ENCODE measurements around the gene STXBP6. TPM values are rescaled to one million over a fixed set of nuclear protein-coding genes. Genes with fewer than 3 reads are reported as not detected.

STXBP6 gene
- polyA plus RNA-seq, 3 donors = 8.1 to 9.9 (median 8.4) TPM

- DNase-seq (ENCODE audit: extremely low read depth in 1 of 11, low read depth in 9 of 11, low spot score in 4 of 11) = no peak
Observed at GRCh38 chr14:24881116-24881893, 168.6 kb downstream of the STXBP6 start.

- DNase-seq (ENCODE audit: extremely low read depth in 1 of 11, low read depth in 9 of 11, low spot score in 4 of 11) = no peak
Observed at GRCh38 chr14:24880689-24881088, 169.3 kb downstream of the STXBP6 start.

DNA sequence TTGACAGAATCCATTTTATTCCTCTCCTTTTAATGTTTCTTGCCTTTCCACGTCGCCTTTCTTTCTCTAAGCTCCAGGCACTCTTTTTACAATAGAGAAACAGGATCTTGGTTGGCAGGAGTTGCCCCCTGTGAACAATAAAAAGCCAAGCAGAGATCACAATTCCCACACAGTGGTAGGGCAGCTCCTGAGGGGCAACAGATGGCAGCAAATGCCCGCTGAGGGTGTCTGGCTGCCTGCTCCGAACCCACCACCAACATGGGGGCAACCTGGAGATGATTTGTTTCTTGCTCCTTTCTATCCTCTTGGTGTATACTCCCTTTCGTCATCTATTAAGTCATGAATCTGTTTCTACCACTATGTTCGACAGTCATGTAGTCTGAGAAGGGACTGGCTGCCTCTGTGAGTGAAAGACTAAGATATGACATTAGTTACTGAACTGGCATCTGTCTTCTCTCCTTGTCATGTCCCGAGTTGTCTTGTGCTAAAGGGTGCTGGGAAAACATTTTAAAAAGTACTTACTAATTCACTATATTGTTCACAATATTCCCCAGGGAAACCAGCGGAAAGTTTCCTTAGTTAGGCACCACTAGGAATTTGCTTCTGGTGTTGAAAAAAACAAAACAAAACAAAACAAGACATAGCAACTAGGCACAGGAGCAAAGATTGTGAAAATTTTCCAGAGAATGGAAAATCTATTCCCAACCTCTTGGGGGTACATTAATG is 170.1 kb downstream of the STXBP6 start:
- no peak for DNase-seq (ENCODE audit: extremely low read depth in 1 of 11, low read depth in 9 of 11, low spot score in 4 of 11)

- DNase-seq (ENCODE audit: extremely low read depth in 1 of 11, low read depth in 9 of 11, low spot score in 4 of 11) = no peak
Observed at GRCh38 chr14:24876996-24877395, 173.0 kb downstream of the STXBP6 start.

DNA sequence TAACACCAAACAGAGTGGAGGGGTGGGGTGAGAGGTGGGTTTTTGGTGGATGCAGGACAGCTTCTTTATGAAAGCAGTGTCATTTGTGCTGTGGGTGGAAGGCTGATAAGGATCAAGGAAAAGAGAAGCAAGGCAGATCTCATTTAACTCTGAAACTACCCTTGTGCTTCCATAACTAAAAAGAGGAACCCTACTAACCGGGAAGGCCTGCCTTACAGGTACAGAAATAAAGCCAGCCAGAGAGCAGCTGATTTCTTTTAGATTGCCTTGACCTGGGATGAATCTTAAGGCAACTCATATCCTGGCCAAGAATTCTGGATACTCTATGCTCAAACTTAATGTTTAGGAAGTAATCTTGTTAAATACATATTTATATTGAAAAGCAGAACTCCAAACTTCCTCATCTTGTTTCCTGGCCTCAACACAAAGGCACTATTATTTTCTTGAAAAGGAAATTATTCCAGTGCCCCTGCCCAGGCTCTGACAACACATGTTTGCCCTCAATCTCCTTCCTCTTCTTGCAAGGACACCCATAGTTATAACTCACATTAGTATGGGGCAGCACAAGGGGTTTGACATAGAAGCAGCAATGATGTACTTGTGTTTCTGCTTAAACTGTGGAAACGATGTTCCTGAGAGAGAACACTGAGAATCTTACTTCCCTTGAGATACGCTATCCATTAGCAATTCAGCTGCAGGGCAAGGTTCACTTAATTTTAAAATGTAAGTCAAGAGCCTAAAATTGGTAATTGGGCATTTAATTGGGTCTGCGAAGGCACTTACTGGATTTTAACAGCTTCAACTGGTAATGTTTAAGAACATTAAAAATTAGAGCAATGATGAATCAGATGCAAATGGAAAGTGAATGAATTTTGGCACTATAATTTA is 173.7 kb downstream of the STXBP6 start:
- no peak for DNase-seq (ENCODE audit: extremely low read depth in 1 of 11, low read depth in 9 of 11, low spot score in 4 of 11)

- DNase-seq (ENCODE audit: extremely low read depth in 1 of 11, low read depth in 9 of 11, low spot score in 4 of 11) = no peak
Observed at GRCh38 chr14:24875203-24875838, 174.6 kb downstream of the STXBP6 start.

GRCh38 chr14:24874514-24875202 is 175.3 kb downstream of the STXBP6 start:
- no peak for DNase-seq (ENCODE audit: extremely low read depth in 1 of 11, low read depth in 9 of 11, low spot score in 4 of 11)

GRCh38 chr14:24873551-24873950 is 176.4 kb downstream of the STXBP6 start:
- DNase-seq (ENCODE audit: extremely low read depth in 1 of 11, low read depth in 9 of 11, low spot score in 4 of 11) = no peak

- no peak for DNase-seq (ENCODE audit: extremely low read depth in 1 of 11, low read depth in 9 of 11, low spot score in 4 of 11)
Observed at GRCh38 chr14:24870949-24871701, 178.8 kb downstream of the STXBP6 start.

DNA sequence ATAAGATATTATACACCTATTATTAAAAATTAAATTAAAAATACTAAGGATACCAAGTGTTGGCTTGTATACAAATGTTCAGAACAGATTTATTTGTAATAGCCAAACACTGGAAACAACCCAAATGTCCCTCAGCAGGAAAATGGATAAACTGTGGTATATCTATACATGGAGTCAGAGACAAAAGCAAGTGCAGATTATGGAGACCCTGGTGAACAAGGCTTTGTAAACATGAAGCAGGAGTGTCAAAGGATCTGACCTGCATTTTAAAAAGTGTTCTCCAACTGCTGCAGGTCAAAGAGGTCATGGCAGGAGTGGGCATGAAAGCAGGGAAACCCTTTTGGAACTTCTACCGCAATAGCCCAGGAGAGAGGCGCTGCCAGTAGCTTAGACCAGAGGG is 181.6 kb downstream of the STXBP6 start:
- DNase-seq (ENCODE audit: extremely low read depth in 1 of 11, low read depth in 9 of 11, low spot score in 4 of 11) = no peak

DNA sequence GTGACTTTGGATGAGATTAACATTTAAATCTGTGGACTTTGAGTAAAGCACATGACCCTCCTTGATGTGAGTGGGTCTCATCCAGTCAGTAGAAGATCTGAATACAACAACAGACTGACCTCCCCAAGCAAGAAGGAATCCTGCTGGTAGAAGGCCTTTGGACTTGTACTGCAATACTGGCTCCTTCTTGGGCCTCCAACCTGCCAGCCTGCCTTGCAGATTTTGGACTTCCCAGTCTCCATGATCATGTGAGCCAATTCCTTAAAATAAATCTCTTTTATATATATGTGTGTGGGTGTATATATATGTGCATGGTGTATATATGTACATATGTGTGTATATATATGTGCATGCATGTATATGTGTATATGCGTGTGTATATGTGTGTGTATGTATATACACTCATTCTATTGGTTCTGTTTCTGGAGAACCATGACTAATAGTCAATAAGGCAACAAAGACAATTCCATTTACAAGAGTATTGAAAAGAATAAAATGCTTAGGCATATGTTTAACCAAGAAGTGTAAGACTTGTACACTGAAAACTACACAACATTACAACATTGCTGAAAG is 183.8 kb downstream of the STXBP6 start:
- DNase-seq (ENCODE audit: extremely low read depth in 1 of 11, low read depth in 9 of 11, low spot score in 4 of 11) = no peak

DNA sequence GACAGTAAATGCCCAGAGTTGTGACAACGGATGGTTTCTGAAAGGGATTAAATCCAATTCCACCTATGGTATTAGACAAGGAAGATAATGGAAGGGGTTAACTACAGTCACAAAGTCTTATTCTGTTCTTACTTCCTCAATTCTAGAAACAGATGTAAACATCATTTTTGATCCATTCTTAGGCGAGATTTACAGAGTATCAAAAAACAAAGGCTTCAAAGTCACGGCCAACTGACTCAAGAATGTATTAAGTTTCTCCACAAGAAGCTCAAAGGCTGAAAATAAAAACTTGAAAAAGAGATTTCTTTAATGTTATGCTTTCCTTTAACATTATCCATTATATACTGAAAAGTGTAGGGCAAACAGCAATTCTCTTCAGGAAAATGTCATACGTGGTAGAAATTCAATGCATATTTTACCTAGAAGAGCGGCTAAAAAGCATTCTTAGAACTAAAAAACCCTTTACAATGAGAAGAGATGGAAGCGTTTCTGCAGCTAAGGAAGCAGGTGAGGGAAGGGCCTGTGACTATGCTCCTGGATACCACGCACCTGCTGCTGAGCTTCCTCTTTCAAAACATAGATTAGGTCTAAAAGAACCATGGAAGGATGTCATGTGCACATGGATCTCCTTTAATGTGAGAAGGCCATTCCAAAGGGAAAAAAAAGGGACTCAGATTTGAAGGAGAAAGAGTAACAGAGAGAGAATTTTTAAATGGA is 185.8 kb downstream of the STXBP6 start:
- DNase-seq (ENCODE audit: extremely low read depth in 1 of 11, low read depth in 9 of 11, low spot score in 4 of 11) = peak in 3 of 11 donors; percentile 21 to 38 (median 35)

- no peak for DNase-seq (ENCODE audit: extremely low read depth in 1 of 11, low read depth in 9 of 11, low spot score in 4 of 11)
Observed at GRCh38 chr14:24861083-24861630, 188.8 kb downstream of the STXBP6 start.

- no peak for DNase-seq (ENCODE audit: extremely low read depth in 1 of 11, low read depth in 9 of 11, low spot score in 4 of 11)
Observed at GRCh38 chr14:24859559-24859958, 190.4 kb downstream of the STXBP6 start.

DNA sequence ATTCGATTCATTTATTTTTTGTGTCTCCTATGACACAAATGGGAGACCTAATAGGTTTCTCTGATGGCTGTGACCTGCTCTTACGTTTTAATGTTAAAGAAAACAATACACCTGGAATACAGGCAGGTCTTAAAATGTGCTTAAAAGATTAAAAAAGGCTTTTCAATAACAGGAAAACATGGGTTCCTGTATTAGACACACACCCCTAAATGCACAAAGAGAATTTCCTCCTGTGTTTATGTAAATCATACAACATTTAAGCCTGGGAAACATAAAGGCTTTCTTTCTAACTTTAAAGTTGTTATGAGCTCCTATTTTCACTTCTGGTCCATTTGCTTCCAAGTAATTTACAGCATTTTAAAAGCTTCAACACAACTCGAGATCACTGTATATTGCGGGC is 191.3 kb downstream of the STXBP6 start:
- no peak for DNase-seq (ENCODE audit: extremely low read depth in 1 of 11, low read depth in 9 of 11, low spot score in 4 of 11)

- no peak for DNase-seq (ENCODE audit: extremely low read depth in 1 of 11, low read depth in 9 of 11, low spot score in 4 of 11)
Observed at GRCh38 chr14:24858052-24858451, 191.9 kb downstream of the STXBP6 start.

DNA sequence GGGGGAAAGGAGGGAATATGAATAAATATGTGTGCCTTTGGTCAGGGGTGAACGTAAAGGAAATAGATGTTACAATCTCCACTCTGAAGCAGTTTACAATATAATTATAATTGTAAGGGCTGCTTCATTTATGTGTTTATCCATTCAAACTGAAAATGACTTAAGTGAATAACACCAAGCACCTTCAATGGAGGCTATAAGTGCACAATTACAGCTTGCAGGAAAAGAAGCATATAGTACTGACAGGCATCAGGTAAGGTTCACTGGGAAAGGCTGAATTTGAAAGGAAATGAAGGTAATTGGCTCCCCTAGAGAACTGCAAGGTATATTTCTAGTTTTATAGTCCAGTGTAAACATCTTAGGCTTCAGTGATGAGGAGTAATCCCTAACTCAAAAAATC is 192.7 kb downstream of the STXBP6 start:
- no peak for DNase-seq (ENCODE audit: extremely low read depth in 1 of 11, low read depth in 9 of 11, low spot score in 4 of 11)
